ENCODE data around the gene SOCS6. TPM values are rescaled to one million over a fixed set of nuclear protein-coding genes. Genes with fewer than 3 reads are reported as not detected.
"Not testable (repeated sequence)": the region's sequence is repeated elsewhere in the genome, so short reads cannot be mapped to it uniquely, and the experiment has no call there.

The SOCS6 gene
- total RNA-seq, 2 experiments from 2014 or later = 0.92 to 0.97 TPM

DNA sequence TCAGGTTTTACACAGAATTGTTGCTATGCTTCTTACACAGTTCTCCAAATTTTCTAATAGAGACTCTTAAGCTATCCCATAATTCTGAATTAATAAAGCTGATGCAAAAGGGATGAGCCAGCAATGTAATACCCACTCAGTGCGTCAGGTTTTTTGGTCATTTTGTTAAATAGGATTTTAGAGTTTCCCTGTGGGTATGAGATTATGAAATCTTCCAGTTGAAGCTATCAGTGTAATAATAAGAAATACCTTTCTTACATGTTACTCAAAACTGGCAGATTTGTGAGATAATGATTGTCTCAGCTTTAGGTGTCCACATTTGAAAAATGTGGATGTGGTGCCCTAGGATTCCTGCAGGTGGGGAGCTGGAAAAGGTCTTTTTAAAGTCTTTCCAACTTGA is 44.5 kb downstream of the SOCS6 start:
- POLR2A ChIA-PET = no interaction called here

DNA sequence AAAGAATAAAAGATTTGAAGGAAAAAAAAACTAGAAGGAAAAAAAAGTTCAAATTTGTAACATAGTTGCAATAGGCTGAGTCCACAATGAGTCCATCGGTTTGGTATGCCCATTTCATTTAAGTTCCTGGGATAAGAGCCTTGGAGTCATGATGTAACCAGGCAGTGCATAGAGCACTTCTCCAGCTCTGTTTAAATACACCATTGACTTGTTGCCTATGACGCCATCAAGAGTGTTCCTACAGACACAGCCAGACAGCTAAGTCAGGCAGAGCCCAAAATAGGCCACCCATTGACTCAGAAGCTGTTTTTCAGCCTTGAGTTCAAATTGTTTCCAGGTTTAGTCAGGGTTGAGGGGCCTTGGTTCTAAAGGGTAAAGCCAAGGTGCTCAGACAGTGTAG is 44.9 kb downstream of the SOCS6 start:
- Mint-ChIP-seq H3K4me3 (no peak overlapping the region), H3K4me1 (ENCODE audit: low read depth) (no peaks in the 10 kb centered on the region), H3K36me3 (ENCODE audit: low read depth) (no peaks in the 10 kb centered on the region), H3K27ac (no peak overlapping the region), H3K27me3 (ENCODE audit: low read depth) (no peaks in the 10 kb centered on the region), H3K9me3 (ENCODE audit: insufficient read depth) (no peaks in the 10 kb centered on the region)
- ChIA-PET POLR2A (no interaction called here), CTCF (no interaction called here)
- DNase-seq = no peak
- ATAC-seq = no peak

More for the DNA sequence above, 44.5 kb downstream of the SOCS6 start:
- Mint-ChIP-seq H3K4me1 (ENCODE audit: low read depth) (no peaks in the 10 kb centered on the region), H3K27me3 (ENCODE audit: low read depth) (no peaks in the 10 kb centered on the region), H3K36me3 (ENCODE audit: low read depth) (no peaks in the 10 kb centered on the region), H3K9me3 (ENCODE audit: insufficient read depth) (no peaks in the 10 kb centered on the region), H3K27ac (no peak overlapping the region), H3K4me3 (no peak overlapping the region)
- CTCF ChIA-PET = no interaction called here
- ATAC-seq (no peak), DNase-seq (no peak)

GRCh38 chr18:70334264-70334663 is 45.4 kb downstream of the SOCS6 start:
- no peak overlapping the region for H3K4me3 Mint-ChIP-seq
- H3K4me1 Mint-ChIP-seq (ENCODE audit: low read depth) = no peaks in the 10 kb centered on the region
- ATAC-seq = no peak
- no peaks in the 10 kb centered on the region for H3K36me3 Mint-ChIP-seq (ENCODE audit: low read depth)
- POLR2A ChIA-PET = no interaction called here
- H3K27ac Mint-ChIP-seq = no peak overlapping the region
- H3K27me3 Mint-ChIP-seq (ENCODE audit: low read depth) = no peaks in the 10 kb centered on the region
- CTCF ChIA-PET = no interaction called here
- DNase-seq = no peak
- H3K9me3 Mint-ChIP-seq (ENCODE audit: insufficient read depth) = no peaks in the 10 kb centered on the region

DNA sequence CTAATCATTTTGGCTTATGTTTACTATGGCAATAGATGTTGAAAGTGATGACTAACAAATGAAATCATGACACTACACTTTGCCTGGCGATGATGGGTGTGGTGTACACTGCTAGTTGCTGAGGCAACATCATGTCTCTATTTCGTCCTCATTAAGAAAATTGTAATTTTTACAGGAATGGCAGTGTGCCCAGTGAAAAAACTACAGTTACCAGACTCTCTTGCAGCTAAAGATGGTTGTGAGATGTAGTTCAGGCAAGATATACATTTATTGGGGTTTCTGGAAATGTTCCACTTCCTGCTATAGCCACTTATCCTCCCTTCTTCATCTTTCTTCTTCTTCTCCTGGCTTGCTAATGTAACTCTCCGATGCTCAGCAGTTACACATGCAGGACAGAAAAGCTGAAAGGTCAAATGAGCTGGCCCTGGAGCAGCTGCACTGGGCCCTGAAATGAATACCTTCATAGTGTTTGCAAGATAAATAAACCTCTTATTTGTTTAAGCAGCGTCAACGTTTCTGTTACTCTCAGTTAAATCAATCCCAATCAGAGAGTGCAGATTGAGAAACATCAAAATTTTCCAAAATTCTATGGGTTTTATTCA is 46.0 kb downstream of the SOCS6 start:
- H3K27ac Mint-ChIP-seq = no peak overlapping the region
- no peaks in the 10 kb centered on the region for H3K36me3 Mint-ChIP-seq (ENCODE audit: low read depth)
- H3K27me3 Mint-ChIP-seq (ENCODE audit: low read depth) = no peaks in the 10 kb centered on the region
- no peak overlapping the region for H3K4me3 Mint-ChIP-seq
- DNase-seq (no peak), ATAC-seq (no peak)
- H3K9me3 Mint-ChIP-seq (ENCODE audit: insufficient read depth) = no peaks in the 10 kb centered on the region
- CTCF ChIA-PET = no interaction called here
- POLR2A ChIA-PET = no interaction called here
- H3K4me1 Mint-ChIP-seq (ENCODE audit: low read depth) = no peaks in the 10 kb centered on the region

GRCh38 chr18:70335892-70336726 is 47.3 kb downstream of the SOCS6 start:
- ATAC-seq (no peak), DNase-seq (no peak)
- Mint-ChIP-seq H3K4me3 (no peak overlapping the region), H3K36me3 (ENCODE audit: low read depth) (no peaks in the 10 kb centered on the region), H3K4me1 (ENCODE audit: low read depth) (no peaks in the 10 kb centered on the region), H3K27ac (no peak overlapping the region), H3K9me3 (ENCODE audit: insufficient read depth) (no peaks in the 10 kb centered on the region), H3K27me3 (ENCODE audit: low read depth) (no peaks in the 10 kb centered on the region)
- CTCF ChIA-PET = no interaction called here
- POLR2A ChIA-PET = no interaction called here

GRCh38 chr18:70337139-70337972 is 48.5 kb downstream of the SOCS6 start:
- CTCF ChIA-PET = no interaction called here
- no peak for DNase-seq
- POLR2A ChIA-PET = no interaction called here
- no peak for ATAC-seq
- Mint-ChIP-seq H3K27ac (no peak overlapping the region), H3K4me3 (no peak overlapping the region), H3K9me3 (ENCODE audit: insufficient read depth) (no peaks in the 10 kb centered on the region), H3K36me3 (ENCODE audit: low read depth) (no peaks in the 10 kb centered on the region), H3K4me1 (ENCODE audit: low read depth) (no peaks in the 10 kb centered on the region), H3K27me3 (ENCODE audit: low read depth) (no peaks in the 10 kb centered on the region)

DNA sequence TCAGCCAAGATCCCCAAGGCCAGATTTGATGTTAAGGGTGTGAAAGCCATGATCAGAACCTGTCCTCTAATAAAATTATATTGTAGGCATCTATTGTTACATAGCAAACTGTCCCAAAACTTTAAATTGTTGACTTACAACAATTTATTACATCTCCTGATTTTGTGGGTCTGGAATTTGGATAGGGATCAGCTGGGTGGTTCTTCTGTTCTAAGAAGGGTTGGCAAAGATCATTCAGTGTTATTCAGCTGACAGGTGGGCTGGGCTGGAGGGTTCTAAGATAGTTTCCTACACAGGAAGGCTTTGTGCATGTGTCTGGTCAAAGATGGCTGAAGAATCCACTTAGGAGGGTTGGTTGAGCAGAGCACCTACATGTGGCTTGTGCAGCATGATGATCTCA is 50.0 kb downstream of the SOCS6 start:
- CTCF ChIA-PET = no interaction called here

GRCh38 chr18:70339915-70340314 is 51.1 kb downstream of the SOCS6 start:
- Mint-ChIP-seq H3K4me3 (no peak overlapping the region), H3K27me3 (ENCODE audit: low read depth) (no peaks in the 10 kb centered on the region), H3K27ac (no peak overlapping the region), H3K36me3 (ENCODE audit: low read depth) (no peaks in the 10 kb centered on the region), H3K9me3 (ENCODE audit: insufficient read depth) (no peaks in the 10 kb centered on the region), H3K4me1 (ENCODE audit: low read depth) (no peaks in the 10 kb centered on the region)
- no peak for DNase-seq
- ChIA-PET CTCF (no interaction called here), POLR2A (interaction anchor here (0.7 kb wide), 1 partner anchor 1039 kb away, joined by 4 read pairs; no protein-coding TSS in a partner anchor)
- no peak for ATAC-seq

More for the DNA sequence above, 50.0 kb downstream of the SOCS6 start:
- no peaks in the 10 kb centered on the region for H3K36me3 Mint-ChIP-seq (ENCODE audit: low read depth)
- H3K9me3 Mint-ChIP-seq (ENCODE audit: insufficient read depth) = no peaks in the 10 kb centered on the region
- POLR2A ChIA-PET = no interaction called here
- no peak overlapping the region for H3K27ac Mint-ChIP-seq
- H3K27me3 Mint-ChIP-seq (ENCODE audit: low read depth) = no peaks in the 10 kb centered on the region
- ATAC-seq (no peak), DNase-seq (no peak)
- no peaks in the 10 kb centered on the region for H3K4me1 Mint-ChIP-seq (ENCODE audit: low read depth)
- no peak overlapping the region for H3K4me3 Mint-ChIP-seq

DNA sequence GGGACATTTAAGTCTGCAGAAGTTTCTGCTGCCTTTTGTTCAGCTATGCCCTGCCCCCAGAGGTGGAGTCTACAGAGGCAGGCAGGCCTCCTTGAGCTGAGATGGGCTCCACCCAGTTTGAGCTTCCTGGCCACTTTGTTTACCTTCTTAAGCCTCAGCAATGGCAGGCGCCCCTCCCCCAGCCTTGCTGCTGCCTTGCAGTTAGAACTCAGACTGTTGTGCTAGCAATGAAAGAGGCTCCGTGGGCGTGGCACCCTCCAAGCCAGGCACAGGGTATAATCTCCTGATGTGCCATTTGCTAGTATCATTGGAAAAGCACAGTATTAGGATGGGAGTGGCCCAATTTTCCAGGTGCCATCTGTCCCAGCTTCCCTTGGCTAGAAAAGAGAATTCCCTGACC is 59.6 kb downstream of the SOCS6 start:
- H3K27me3 Mint-ChIP-seq (ENCODE audit: low read depth); H3K4me1 Mint-ChIP-seq (ENCODE audit: low read depth): not testable (repeated sequence)

GRCh38 chr18:70349316-70349715 is 60.5 kb downstream of the SOCS6 start:
- POLR2A ChIA-PET = no interaction called here
- CTCF ChIA-PET = no interaction called here
- Mint-ChIP-seq H3K27ac (no peak overlapping the region), H3K4me1 (ENCODE audit: low read depth) (no peaks in the 10 kb centered on the region), H3K9me3 (ENCODE audit: insufficient read depth) (no peaks in the 10 kb centered on the region), H3K36me3 (ENCODE audit: low read depth) (no peaks in the 10 kb centered on the region), H3K27me3 (ENCODE audit: low read depth) (no peaks in the 10 kb centered on the region), H3K4me3 (no peak overlapping the region)
- no peak for ATAC-seq
- DNase-seq = no peak

More for the DNA sequence above, 59.6 kb downstream of the SOCS6 start:
- DNase-seq; H3K36me3 Mint-ChIP-seq (ENCODE audit: low read depth); H3K4me3 Mint-ChIP-seq; CTCF ChIA-PET; H3K9me3 Mint-ChIP-seq (ENCODE audit: insufficient read depth); H3K27ac Mint-ChIP-seq; POLR2A ChIA-PET; ATAC-seq: not testable (repeated sequence)

DNA sequence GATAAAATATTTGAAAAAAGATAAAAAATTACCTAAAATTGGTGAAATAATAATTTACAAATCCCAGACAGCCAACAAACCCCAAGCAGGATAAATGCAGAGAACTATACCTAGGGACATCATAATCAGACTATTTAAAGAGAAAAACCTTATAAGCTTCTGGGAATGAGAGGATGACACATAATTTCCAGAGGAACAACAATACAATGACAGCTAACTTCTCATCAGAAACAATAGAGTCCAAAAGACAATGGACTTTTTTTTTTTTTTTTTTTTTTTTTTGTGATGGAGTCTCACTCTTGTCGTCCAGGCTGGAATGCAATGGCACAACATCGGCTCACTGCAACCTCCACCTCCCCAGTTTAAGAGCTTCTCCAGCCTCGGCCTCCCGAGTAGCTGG is 65.2 kb downstream of the SOCS6 start:
- H3K27me3 Mint-ChIP-seq (ENCODE audit: low read depth) = peaks cover 2% of the 10 kb centered on the region
- no peak for DNase-seq
- POLR2A ChIA-PET = no interaction called here
- H3K4me1 Mint-ChIP-seq (ENCODE audit: low read depth) = no peaks in the 10 kb centered on the region
- H3K36me3 Mint-ChIP-seq (ENCODE audit: low read depth) = no peaks in the 10 kb centered on the region
- CTCF ChIA-PET = no interaction called here
- ATAC-seq = no peak
- H3K9me3 Mint-ChIP-seq (ENCODE audit: insufficient read depth) = no peaks in the 10 kb centered on the region
- no peak overlapping the region for H3K4me3 Mint-ChIP-seq
- H3K27ac Mint-ChIP-seq = no peak overlapping the region

GRCh38 chr18:70354771-70355170 is 65.9 kb downstream of the SOCS6 start:
- ChIA-PET POLR2A (no interaction called here), CTCF (no interaction called here)
- Mint-ChIP-seq H3K27me3 (ENCODE audit: low read depth) (peaks cover 2% of the 10 kb centered on the region), H3K9me3 (ENCODE audit: insufficient read depth) (no peaks in the 10 kb centered on the region), H3K27ac (no peak overlapping the region), H3K4me3 (no peak overlapping the region), H3K4me1 (ENCODE audit: low read depth) (no peaks in the 10 kb centered on the region), H3K36me3 (ENCODE audit: low read depth) (no peaks in the 10 kb centered on the region)
- ATAC-seq (no peak), DNase-seq (no peak)
